Breast epithelium (tissue), 4 donors: ENCODE measurements around the gene PROZ. TPM values are rescaled to one million over a fixed set of nuclear protein-coding genes. Genes with fewer than 3 reads are reported as not detected.

Source experiments
- DNase-seq, 2 donors: peaks; one replicate each; pipeline ENCODE4 v3.0.0-alpha.2; 2019; ENCODE audit warnings: low spot score in 2 of 2
- H3K27ac ChIP-seq, 2 donors: fragments of 200-600 bp; sonication (generic) in 1 of 2; one replicate each; pipeline ENCODE4 v1.5.1; 2016 to 2019; ENCODE audit warnings: mild to moderate bottlenecking in 1 of 2
- H3K27me3 ChIP-seq, 2 donors: fragments of 200-600 bp; sonication (generic) in 1 of 2; one replicate each; pipeline versions ENCODE4 v1.5.1 to v1.6.0; 2017 to 2019; ENCODE audit warnings: control low read depth in 1 of 2, mild to moderate bottlenecking in 1 of 2
- H3K36me3 ChIP-seq: fragments of 200-600 bp; one replicate; pipeline ENCODE4 v1.5.1; 2019
- H3K4me1 ChIP-seq, 2 donors: fragments of 200-600 bp; sonication (generic); one replicate each; pipeline ENCODE4 v1.5.1; 2016 to 2019; ENCODE audit warnings: control low read depth in 1 of 2
- H3K4me3 ChIP-seq, 3 donors: fragments of 200-600 bp; sonication (generic); 1 replicate in 2 of 3; 2 replicates in 1 of 3; pipeline ENCODE4 v1.5.1; 2016 to 2019; ENCODE audit warnings: mild to moderate bottlenecking in 3 of 3, moderate library complexity in 2 of 3
- H3K9me3 ChIP-seq, 2 donors: fragments of 200-600 bp; sonication (generic) in 1 of 2; one replicate each; pipeline ENCODE4 v1.5.1; 2016 to 2019; ENCODE audit warnings: control low read depth in 1 of 2
- POLR2A ChIP-seq: fragments of 450-650 bp; IDR thresholded peaks from one replicate; pipeline ENCODE4 v1.6.1; 2016; ENCODE audit warnings: antibody characterized with exemption, mild to moderate bottlenecking, moderate library complexity
- POLR2AphosphoS5 ChIP-seq, 3 donors: sonication (generic); formaldehyde crosslinking; IDR thresholded peaks; one replicate each; pipeline ENCODE4 v1.6.1; 2017; ENCODE audit warnings: antibody characterized with exemption in 3 of 3
- intact Hi-C: fragments of 100-400 bp; cut with DNase I; formaldehyde crosslinking; loops from one replicate; pipeline ENCODE4 v1.15.1; 2023; ENCODE audit warnings: low total_unique reads
- total RNA-seq, 3 donors: library from RNA; depleted of rRNA; stranded (reverse); fragments of >200 nt; gene quantifications; one replicate each; pipeline ENCODE4 v1.1.0, GENCODE V29; 2016
- TF ChIP-seq, protein P1 (sequence below), 3 donors: fragments of 450-650 bp; IDR thresholded peaks; one replicate each; pipeline ENCODE4 v1.5.1; 2016 to 2017; ENCODE audit warnings: antibody characterized with exemption in 3 of 3, mild to moderate bottlenecking in 3 of 3, moderate library complexity in 3 of 3

PROZ gene
- total RNA-seq, 3 donors from 2014 or later: not detected

DNA sequence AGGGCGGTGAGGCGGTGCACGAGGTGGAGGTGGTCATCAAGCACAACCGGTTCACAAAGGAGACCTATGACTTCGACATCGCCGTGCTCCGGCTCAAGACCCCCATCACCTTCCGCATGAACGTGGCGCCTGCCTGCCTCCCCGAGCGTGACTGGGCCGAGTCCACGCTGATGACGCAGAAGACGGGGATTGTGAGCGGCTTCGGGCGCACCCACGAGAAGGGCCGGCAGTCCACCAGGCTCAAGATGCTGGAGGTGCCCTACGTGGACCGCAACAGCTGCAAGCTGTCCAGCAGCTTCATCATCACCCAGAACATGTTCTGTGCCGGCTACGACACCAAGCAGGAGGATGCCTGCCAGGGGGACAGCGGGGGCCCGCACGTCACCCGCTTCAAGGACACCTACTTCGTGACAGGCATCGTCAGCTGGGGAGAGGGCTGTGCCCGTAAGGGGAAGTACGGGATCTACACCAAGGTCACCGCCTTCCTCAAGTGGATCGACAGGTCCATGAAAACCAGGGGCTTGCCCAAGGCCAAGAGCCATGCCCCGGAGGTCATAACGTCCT, 9.4 kb upstream of the PROZ start:
- TF ChIP-seq POLR2AphosphoS5 (IDR thresholded peaks at IDR 0.05) (no peak), POLR2A (no peak)
- TF ChIP-seq, protein P1, sequence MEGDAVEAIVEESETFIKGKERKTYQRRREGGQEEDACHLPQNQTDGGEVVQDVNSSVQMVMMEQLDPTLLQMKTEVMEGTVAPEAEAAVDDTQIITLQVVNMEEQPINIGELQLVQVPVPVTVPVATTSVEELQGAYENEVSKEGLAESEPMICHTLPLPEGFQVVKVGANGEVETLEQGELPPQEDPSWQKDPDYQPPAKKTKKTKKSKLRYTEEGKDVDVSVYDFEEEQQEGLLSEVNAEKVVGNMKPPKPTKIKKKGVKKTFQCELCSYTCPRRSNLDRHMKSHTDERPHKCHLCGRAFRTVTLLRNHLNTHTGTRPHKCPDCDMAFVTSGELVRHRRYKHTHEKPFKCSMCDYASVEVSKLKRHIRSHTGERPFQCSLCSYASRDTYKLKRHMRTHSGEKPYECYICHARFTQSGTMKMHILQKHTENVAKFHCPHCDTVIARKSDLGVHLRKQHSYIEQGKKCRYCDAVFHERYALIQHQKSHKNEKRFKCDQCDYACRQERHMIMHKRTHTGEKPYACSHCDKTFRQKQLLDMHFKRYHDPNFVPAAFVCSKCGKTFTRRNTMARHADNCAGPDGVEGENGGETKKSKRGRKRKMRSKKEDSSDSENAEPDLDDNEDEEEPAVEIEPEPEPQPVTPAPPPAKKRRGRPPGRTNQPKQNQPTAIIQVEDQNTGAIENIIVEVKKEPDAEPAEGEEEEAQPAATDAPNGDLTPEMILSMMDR (IDR thresholded peaks at IDR 0.05): no peak
- Histone ChIP-seq H3K9me3 (no peaks in the 10 kb centered on the region), H3K27ac (no peak overlapping the region), H3K27me3 (no peaks in the 10 kb centered on the region), H3K4me1 (peaks cover 0 to 5% of the 10 kb centered on the region in 2 donors), H3K4me3 (no peak overlapping the region), H3K36me3 (no peaks in the 10 kb centered on the region)
- DNase-seq: no peak
- intact Hi-C loops: no loop called here

DNA sequence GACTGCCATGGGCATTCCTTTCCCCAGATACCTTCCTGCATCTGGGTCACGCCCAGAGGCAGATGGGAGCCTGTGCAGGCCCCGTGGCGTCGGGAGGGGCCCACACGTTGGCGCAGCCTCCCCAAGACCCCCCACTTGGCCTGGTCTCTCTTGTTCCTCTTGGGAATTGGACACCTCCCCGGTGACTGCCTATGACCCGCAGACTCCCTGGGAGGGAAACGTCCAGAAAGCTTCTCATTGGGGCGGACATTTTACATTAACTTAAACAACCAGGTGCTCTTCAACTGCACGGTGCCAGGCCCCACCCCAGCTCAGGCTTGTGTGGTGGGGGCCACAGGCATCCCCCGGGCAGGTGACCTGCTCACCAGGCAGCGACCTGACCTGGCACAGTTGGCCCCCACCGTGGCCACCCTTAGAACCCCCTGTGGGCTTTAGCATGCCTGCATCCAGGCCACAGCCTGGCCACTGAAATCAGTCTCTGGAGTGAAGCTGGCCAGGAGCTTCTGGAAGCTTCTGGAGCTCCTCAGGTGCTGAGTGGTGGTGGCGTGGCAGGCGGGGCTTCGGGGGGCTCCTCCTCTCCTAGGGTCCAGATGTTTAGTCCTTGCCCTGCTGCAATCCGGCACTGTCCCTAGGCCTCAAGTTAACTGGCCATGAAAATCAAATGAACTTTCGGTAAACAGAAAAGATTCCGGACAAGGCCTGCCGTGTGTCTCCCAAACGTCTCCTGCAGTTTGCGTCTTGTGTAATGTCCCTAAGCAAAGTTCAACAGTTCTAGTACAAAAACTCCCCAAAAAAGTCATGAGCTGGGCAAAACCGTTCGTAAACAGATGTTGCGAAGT, 8.5 kb upstream of the PROZ start:
- no peaks in the 10 kb centered on the region for H3K27me3 ChIP-seq
- DNase-seq: no peak
- no peaks in the 10 kb centered on the region for H3K9me3 ChIP-seq
- peaks cover 0 to 5% of the 10 kb centered on the region in 2 donors for H3K4me1 ChIP-seq
- intact Hi-C loops: no loop called here
- no peak overlapping the region for H3K27ac ChIP-seq
- TF ChIP-seq, protein P1 (IDR thresholded peaks at IDR 0.05): no peak
- TF ChIP-seq POLR2A (no peak), POLR2AphosphoS5 (IDR thresholded peaks at IDR 0.05) (no peak)
- no peak overlapping the region for H3K4me3 ChIP-seq
- H3K36me3 ChIP-seq: no peaks in the 10 kb centered on the region

DNA sequence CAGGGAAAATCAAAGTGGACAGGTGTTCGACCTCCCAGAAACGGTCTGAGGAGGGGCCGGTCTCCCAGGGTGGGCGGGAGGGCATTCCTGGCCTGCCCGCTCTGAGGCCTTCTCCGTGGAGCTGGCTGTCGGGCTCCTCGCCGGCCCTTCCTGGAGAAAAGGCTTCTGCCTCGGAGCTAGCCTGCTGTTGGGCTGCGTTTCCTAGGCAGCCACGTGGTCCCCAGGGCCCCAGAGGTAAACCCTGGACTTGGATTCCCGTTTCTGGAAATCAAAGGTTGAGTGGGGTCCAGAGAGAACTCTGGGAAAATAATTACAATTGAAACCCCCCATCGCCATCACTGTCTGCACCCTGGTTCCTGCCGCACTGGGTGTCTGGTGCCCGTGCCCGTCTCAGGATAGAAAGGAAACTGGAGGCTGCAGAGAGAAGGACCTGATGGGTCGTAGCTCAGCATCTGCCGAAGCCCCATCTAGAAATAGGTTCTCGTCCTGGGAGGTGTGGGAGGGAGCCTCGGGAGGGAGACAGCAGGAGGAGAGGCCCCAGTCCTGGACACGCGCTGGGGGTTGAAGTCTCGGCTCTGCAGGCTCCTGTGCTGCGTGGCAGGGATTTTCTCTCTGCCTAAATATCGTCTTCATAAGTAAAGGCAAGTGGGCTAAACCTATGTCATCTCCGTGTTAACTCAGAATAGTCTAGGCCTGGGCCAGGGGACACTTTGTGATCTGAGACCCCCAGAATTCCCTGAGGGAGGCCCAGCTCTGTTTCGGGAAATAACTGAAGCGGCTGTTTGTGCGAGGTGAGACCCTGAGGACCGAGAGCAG, 7.7 kb upstream of the PROZ start:
- Histone ChIP-seq H3K36me3 (no peaks in the 10 kb centered on the region), H3K27ac (no peak overlapping the region), H3K4me1 (peaks cover 0 to 5% of the 10 kb centered on the region in 2 donors), H3K27me3 (no peaks in the 10 kb centered on the region), H3K4me3 (no peak overlapping the region), H3K9me3 (no peaks in the 10 kb centered on the region)
- intact Hi-C loops: no loop called here
- DNase-seq: no peak
- TF ChIP-seq POLR2A (no peak), POLR2AphosphoS5 (IDR thresholded peaks at IDR 0.05) (no peak)
- TF ChIP-seq, protein P1 (IDR thresholded peaks at IDR 0.05): no peak

DNA sequence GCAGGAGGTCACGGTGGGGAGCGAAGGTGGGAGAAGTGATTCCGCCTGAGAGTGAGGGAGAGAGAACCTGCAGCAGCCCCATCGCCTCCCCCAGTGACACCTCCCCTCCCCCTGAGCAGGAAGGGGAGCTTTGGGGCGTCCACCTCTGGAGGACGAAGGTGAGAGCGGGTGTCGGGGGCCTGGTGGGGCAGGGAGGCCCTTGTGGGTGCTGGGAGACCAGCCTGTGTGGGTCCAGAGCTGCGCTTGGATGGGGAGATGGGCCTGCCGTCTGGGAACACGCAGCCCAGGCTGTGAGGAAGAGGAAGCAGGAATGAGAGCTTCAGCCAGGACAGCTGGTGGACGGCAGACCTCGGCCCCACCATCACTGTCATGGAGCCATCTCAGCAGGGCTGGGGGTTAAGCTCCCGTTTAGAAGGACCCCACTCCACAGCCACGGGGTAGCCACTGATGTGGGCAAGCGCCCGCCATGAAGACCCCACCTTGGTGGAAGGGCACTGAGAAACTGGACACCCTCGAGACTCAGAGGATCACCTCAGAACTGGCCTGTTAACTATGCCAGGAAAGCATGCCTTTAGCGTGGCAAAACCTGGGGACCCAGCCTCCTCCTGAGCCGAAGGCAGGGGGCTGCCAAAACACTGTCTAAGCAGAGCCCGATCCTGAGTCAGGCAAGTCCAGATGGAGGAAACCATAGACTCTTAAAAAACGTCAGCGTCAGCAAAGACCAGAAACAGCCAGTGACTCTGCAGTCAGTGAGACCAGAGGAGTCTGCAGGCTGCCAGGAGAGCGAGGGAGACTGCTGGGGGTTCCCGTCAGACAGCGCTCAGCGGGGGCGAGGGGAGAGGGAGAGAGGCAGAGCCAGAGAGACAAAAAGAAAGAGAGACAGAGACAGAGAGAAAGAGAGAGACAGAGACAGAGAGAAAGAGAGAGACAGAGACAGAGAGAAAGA, 6.4 kb upstream of the PROZ start:
- Histone ChIP-seq H3K36me3 (no peaks in the 10 kb centered on the region), H3K4me1 (peaks cover 0 to 5% of the 10 kb centered on the region in 2 donors), H3K4me3 (peak overlapping the region; percentile 34 to 81 (median 56)), H3K9me3 (no peaks in the 10 kb centered on the region), H3K27me3 (no peaks in the 10 kb centered on the region), H3K27ac (peak overlapping the region in 1 of 2 donors; percentile 74)
- no peak for DNase-seq
- intact Hi-C loops: no loop called here
- TF ChIP-seq, protein P1 (IDR thresholded peaks at IDR 0.05): no peak
- TF ChIP-seq POLR2AphosphoS5 (IDR thresholded peaks at IDR 0.05) (no peak), POLR2A (no peak)
